Stomach (tissue), 9 donors: ENCODE measurements around the gene DCDC1. TPM values are rescaled to one million over a fixed set of nuclear protein-coding genes. Genes with fewer than 3 reads are reported as not detected.

Experiments
- DNase-seq, 2 donors: peaks; one replicate each; pipeline versions ENCODE4 v3.0.0 to v3.0.0-alpha.2; 2013 to 2019
- H3K27ac ChIP-seq, 5 donors: fragments of 200-600 bp in 4 of 5; sonication (generic) in 4 of 5; one replicate each; pipeline ENCODE4 v1.5.1; 2013 to 2019; ENCODE audit warnings: mild to moderate bottlenecking in 1 of 5, moderate library complexity in 1 of 5
- H3K27me3 ChIP-seq, 3 donors: fragments of 200-600 bp; sonication (generic); one replicate each; pipeline ENCODE4 v1.5.1; 2017 to 2019; ENCODE audit warnings: mixed run types in 1 of 3
- H3K36me3 ChIP-seq, 4 donors: fragments of 200-600 bp; sonication (generic); 1 replicate in 3 of 4; 2 replicates in 1 of 4; pipeline ENCODE4 v1.5.1; 2016 to 2019
- H3K4me1 ChIP-seq, 4 donors: fragments of 200-600 bp; sonication (generic); one replicate each; pipeline ENCODE4 v1.5.1; 2016 to 2019
- H3K4me3 ChIP-seq, 4 donors: fragments of 200-600 bp; sonication (generic) in 3 of 4; one replicate each; pipeline ENCODE4 v1.5.1; 2016 to 2019; ENCODE audit warnings: mild to moderate bottlenecking in 1 of 4
- H3K9me3 ChIP-seq, 4 donors: fragments of 200-600 bp; sonication (generic); one replicate each; pipeline ENCODE4 v1.5.1; 2016 to 2019
- CTCF ChIP-seq, 7 experiments: fragments of 450-650 bp in 4 of 7; fragments of 200-600 bp in 3 of 7; sonication (generic) in 3 of 7; IDR thresholded peaks; one replicate each; pipeline ENCODE4 v1.5.1; 2016 to 2019; ENCODE audit warnings: antibody characterized with exemption in 7 of 7, control low read depth in 2 of 7, mild to moderate bottlenecking in 1 of 7
- EP300 ChIP-seq: sonication (generic); formaldehyde crosslinking; IDR thresholded peaks from one replicate; pipeline ENCODE4 v1.6.1; 2017; ENCODE audit warnings: antibody characterized with exemption
- POLR2A ChIP-seq, 4 donors: fragments of 450-650 bp; IDR thresholded peaks; one replicate each; pipeline ENCODE4 v1.6.1; 2016; ENCODE audit warnings: antibody characterized with exemption in 4 of 4, control low read depth in 2 of 4, mild to moderate bottlenecking in 1 of 4, moderate library complexity in 1 of 4
- POLR2AphosphoS5 ChIP-seq, 3 donors: sonication (generic); formaldehyde crosslinking; IDR thresholded peaks; one replicate each; pipeline ENCODE4 v1.6.1; 2016; ENCODE audit warnings: antibody characterized with exemption in 3 of 3
- WGBS, 5 donors: extraction: QIAGEN DNeasy Blood & Tissue Kit in 3 of 5; methylation state at CpG; one replicate each; pipeline versions ENCODE4 v1.1.5 to v1.1.7; 2013 to 2018; 5-methylcytosine and 5-hydroxymethylcytosine counted together
- intact Hi-C: fragments of 100-400 bp; cut with DNase I; formaldehyde crosslinking; loops from one replicate; pipeline ENCODE4 v1.15.1; 2023; ENCODE audit warnings: low total_unique reads
- polyA plus RNA-seq, 3 donors: library from polyadenylated mRNA; stranded (reverse); fragments of 200-250 nt; gene quantifications; one replicate each; pipeline ENCODE4 v1.2.3, GENCODE V29; 2013
- total RNA-seq, 5 donors: library from RNA; depleted of rRNA; stranded (reverse); fragments of >200 nt; gene quantifications; one replicate each; pipeline versions ENCODE4 v1.1.0 to v1.2.3, GENCODE V29; 2014 to 2016
- donor health status: healthy with polysubstance abuse.
- donor health status: Bipolar disorder and iron deficiency.
- donor health status: healthy.

DCDC1 gene
- total and polyA plus RNA-seq, 8 donors: 0.45 to 0.55 TPM; not detected in 6

GRCh38 chr11:30868626-30869081 lies 500.9 kb downstream of the DCDC1 start:
- Histone ChIP-seq H3K4me1 (peaks cover 0 to 10% (median 0%) of the 10 kb centered on the region in 4 donors), H3K27ac (no peak overlapping the region), H3K36me3 (no peaks in the 10 kb centered on the region), H3K4me3 (no peak overlapping the region), H3K9me3 (no peaks in the 10 kb centered on the region), H3K27me3 (no peaks in the 10 kb centered on the region)
- WGBS, 5 donors: 21 to 40% (median 31%) methylated on average over 2 of the region's 2 CpGs
- intact Hi-C loops: no loop called here
- TF ChIP-seq EP300 (no peak), CTCF (IDR thresholded peaks at IDR 0.05) (no peak), POLR2AphosphoS5 (IDR thresholded peaks at IDR 0.05) (no peak), POLR2A (IDR thresholded peaks at IDR 0.05) (no peak)
- DNase-seq: peak in 1 of 2 donors; percentile 21

- no peaks in the 10 kb centered on the region for H3K27me3 ChIP-seq
- no peak for DNase-seq
- no peak overlapping the region for H3K27ac ChIP-seq
- H3K9me3 ChIP-seq: no peaks in the 10 kb centered on the region
- no peaks in the 10 kb centered on the region for H3K36me3 ChIP-seq
- intact Hi-C loops: no loop called here
- 41 to 56% (median 48%) methylated on average over 2 of the region's 2 CpGs for WGBS, 5 donors
- no peaks in the 10 kb centered on the region for H3K4me1 ChIP-seq
- no peak for TF ChIP-seq POLR2A (IDR thresholded peaks at IDR 0.05)
- no peak for TF ChIP-seq POLR2AphosphoS5 (IDR thresholded peaks at IDR 0.05)
- TF ChIP-seq EP300: no peak
- no peak for TF ChIP-seq CTCF (IDR thresholded peaks at IDR 0.05)
- no peak overlapping the region for H3K4me3 ChIP-seq
These were observed 506.3 kb downstream of the DCDC1 start for GRCh38 chr11:30863209-30863608.

GRCh38 chr11:30861531-30861930 lies 508.0 kb downstream of the DCDC1 start:
- 61 to 71% (median 68%) methylated on average over 7 of the region's 7 CpGs for WGBS, 5 donors
- H3K27me3 ChIP-seq: no peaks in the 10 kb centered on the region
- no peaks in the 10 kb centered on the region for H3K9me3 ChIP-seq
- no peaks in the 10 kb centered on the region for H3K4me1 ChIP-seq
- no peaks in the 10 kb centered on the region for H3K36me3 ChIP-seq
- intact Hi-C loops: no loop called here
- no peak overlapping the region for H3K27ac ChIP-seq
- DNase-seq: no peak
- H3K4me3 ChIP-seq: no peak overlapping the region
- TF ChIP-seq POLR2A (IDR thresholded peaks at IDR 0.05): no peak

GRCh38 chr11:30861064-30861463 lies 508.5 kb downstream of the DCDC1 start:
- Histone ChIP-seq H3K27me3 (no peaks in the 10 kb centered on the region), H3K36me3 (no peaks in the 10 kb centered on the region), H3K27ac (no peak overlapping the region), H3K4me3 (no peak overlapping the region), H3K4me1 (no peaks in the 10 kb centered on the region), H3K9me3 (no peaks in the 10 kb centered on the region)
- WGBS, 5 donors: 73 to 82% (median 80%) methylated on average over 7 of the region's 7 CpGs
- no peak for TF ChIP-seq EP300
- TF ChIP-seq CTCF (IDR thresholded peaks at IDR 0.05): no peak
- TF ChIP-seq POLR2AphosphoS5 (IDR thresholded peaks at IDR 0.05): no peak
- no peak for TF ChIP-seq POLR2A (IDR thresholded peaks at IDR 0.05)
- intact Hi-C loops: no loop called here
- DNase-seq: no peak

GRCh38 chr11:30860146-30860545 lies 509.4 kb downstream of the DCDC1 start:
- intact Hi-C loops: no loop called here
- TF ChIP-seq EP300: no peak
- no peak for TF ChIP-seq POLR2A (IDR thresholded peaks at IDR 0.05)
- no peak for TF ChIP-seq CTCF (IDR thresholded peaks at IDR 0.05)
- TF ChIP-seq POLR2AphosphoS5 (IDR thresholded peaks at IDR 0.05): no peak
- no peaks in the 10 kb centered on the region for H3K36me3 ChIP-seq
- H3K4me1 ChIP-seq: no peaks in the 10 kb centered on the region
- H3K4me3 ChIP-seq: no peak overlapping the region
- no peaks in the 10 kb centered on the region for H3K27me3 ChIP-seq
- DNase-seq: no peak
- H3K27ac ChIP-seq: no peak overlapping the region
- no peaks in the 10 kb centered on the region for H3K9me3 ChIP-seq
- WGBS, 5 donors: 77 to 92% (median 78%) methylated on average over 2 of the region's 2 CpGs
